ENCODE results near the gene LAMC3. TPM values are rescaled to one million over a fixed set of nuclear protein-coding genes. Genes with fewer than 3 reads are reported as not detected.

LAMC3 gene
- total RNA-seq, 1 donor from 2014 or later, result 1.6 TPM

DNA sequence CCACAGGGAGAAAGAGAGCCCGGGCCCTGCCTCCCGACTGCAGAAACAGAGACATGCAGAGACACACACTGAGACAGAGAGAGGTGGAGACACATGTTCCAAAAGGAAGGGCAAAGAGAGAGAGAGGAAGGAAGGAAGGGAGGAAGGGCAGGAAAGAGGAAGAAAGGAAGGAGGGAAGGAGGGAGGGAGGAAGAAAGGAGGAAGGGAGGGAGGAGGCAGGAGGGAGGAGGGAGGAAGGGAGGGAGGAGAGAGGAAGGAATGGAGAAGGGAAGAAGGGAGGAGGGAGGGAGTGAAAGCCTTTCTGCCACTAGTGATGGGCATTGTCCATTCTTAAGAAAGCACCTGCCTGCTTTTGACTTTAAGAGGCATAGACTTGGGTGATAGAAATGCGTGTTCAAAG, 38.1 kb upstream of the LAMC3 start:
- Histone ChIP-seq H3K9me3 (no peaks in the 10 kb centered on the region), H3K27ac (no peak overlapping the region), H3K4me1 (no peaks in the 10 kb centered on the region), H3K4me3 (no peak overlapping the region), H3K36me3 (no peaks in the 10 kb centered on the region), H3K27me3 (no peaks in the 10 kb centered on the region)
- no peak for TF ChIP-seq CTCF (IDR thresholded peaks at IDR 0.05)
- intact Hi-C loops (cut with DNase I), result no loop called here
- no peak for DNase-seq (ENCODE audit: low spot score in 2 of 2)

- TF ChIP-seq CTCF (IDR thresholded peaks at IDR 0.05), result no peak
- Histone ChIP-seq H3K9me3 (no peaks in the 10 kb centered on the region), H3K27me3 (no peaks in the 10 kb centered on the region), H3K36me3 (no peaks in the 10 kb centered on the region), H3K4me3 (no peak overlapping the region), H3K4me1 (no peaks in the 10 kb centered on the region), H3K27ac (no peak overlapping the region)
- no peak for DNase-seq (ENCODE audit: low spot score in 2 of 2)
- intact Hi-C loops (cut with DNase I), result no loop called here
Measured at GRCh38 chr9:130971294-130971849, 37.6 kb upstream of the LAMC3 start.

DNA sequence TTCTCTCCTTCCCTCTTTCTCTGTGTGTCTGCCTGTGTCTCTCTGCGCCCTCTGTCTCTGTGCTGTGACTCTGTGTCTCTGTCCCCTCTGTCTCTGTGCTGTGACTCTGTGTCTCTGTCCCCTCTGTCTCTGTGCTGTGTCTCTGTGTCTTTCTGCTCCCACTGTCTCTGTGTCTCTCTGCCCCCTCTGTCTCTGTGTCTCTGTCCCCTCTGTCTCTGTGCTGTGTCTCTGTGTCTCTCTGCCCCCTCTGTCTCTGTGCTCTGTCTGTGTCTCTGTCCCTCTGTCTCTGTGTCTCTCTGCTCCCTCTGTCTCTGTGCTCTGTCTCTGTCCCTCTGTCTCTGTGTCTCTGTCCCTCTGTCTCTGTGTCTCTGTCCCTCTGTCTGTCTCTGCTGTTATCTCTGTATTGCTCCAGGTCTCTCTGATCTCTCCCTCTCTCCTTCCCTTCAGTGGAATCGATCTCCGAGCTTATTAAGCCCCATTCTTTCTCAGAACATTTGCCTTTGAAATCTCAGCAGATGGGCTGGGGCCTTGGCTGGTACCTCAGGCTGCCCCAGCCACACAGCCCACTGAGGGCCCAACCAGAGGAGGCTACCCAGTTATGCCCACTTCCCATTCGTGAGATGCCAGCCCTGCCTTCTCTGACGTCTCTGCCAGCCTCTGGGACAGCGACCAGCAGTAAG, 36.6 kb upstream of the LAMC3 start:
- H3K4me1 ChIP-seq, result no peaks in the 10 kb centered on the region
- H3K4me3 ChIP-seq, result no peak overlapping the region
- H3K36me3 ChIP-seq, result no peaks in the 10 kb centered on the region
- no peaks in the 10 kb centered on the region for H3K9me3 ChIP-seq
- intact Hi-C loops (cut with DNase I), result no loop called here
- TF ChIP-seq CTCF (IDR thresholded peaks at IDR 0.05), result no peak
- H3K27ac ChIP-seq, result no peak overlapping the region
- DNase-seq (ENCODE audit: low spot score in 2 of 2), result no peak
- no peaks in the 10 kb centered on the region for H3K27me3 ChIP-seq

DNA sequence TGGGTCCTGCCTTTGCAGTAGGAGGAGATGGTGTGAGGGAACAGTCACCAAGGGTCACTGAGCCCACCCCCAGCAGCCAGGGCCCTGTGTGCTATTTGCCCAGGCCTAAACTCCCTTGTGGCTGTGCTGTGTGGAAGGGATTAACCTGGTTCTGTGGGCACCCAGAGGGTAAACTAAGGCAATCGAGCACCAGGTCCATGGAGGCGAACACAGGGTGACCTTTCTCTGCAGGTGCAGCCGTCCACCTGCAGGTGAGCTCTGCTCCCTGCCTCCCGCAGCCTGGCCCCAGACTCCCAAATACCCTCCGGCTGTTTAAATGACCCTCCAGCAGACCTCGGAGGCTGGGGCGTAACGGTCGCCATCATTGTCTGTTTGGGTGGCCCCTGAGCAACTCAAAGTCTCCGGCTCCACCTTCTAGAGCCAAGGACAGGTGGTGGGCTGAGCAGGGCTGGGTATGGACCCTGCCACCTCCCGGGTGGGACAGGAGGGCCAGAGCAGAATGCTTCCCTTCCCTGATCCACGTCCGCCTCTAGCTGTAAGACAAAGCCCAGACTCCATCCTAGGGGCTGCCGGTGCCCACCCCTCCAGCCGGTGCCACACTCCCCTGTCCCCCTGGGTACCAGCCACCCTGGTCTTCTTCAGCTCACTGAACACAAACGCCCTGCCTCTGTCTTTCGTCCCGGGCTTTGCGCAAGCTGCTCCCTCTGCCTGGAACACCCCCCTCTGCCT, 35.9 kb upstream of the LAMC3 start:
- Histone ChIP-seq H3K27ac (no peak overlapping the region), H3K27me3 (no peaks in the 10 kb centered on the region), H3K9me3 (no peaks in the 10 kb centered on the region), H3K4me3 (no peak overlapping the region), H3K36me3 (no peaks in the 10 kb centered on the region), H3K4me1 (no peaks in the 10 kb centered on the region)
- intact Hi-C loops (cut with DNase I), result no loop called here
- no peak for TF ChIP-seq CTCF (IDR thresholded peaks at IDR 0.05)
- DNase-seq (ENCODE audit: low spot score in 2 of 2), result no peak

- intact Hi-C loops (cut with DNase I), result no loop called here
- TF ChIP-seq CTCF (IDR thresholded peaks at IDR 0.05), result no peak
- DNase-seq (ENCODE audit: low spot score in 2 of 2), result no peak
- Histone ChIP-seq H3K36me3 (no peaks in the 10 kb centered on the region), H3K4me1 (no peaks in the 10 kb centered on the region), H3K4me3 (no peak overlapping the region), H3K9me3 (no peaks in the 10 kb centered on the region), H3K27me3 (no peaks in the 10 kb centered on the region), H3K27ac (no peak overlapping the region)
Measured at GRCh38 chr9:130973686-130974281, 35.2 kb upstream of the LAMC3 start.
